Osteocyte (in vitro differentiated cells): ENCODE data around the gene OR2J2. TPM values are rescaled to one million over a fixed set of nuclear protein-coding genes. Genes with fewer than 3 reads are reported as not detected.
"Not testable (repeated sequence)": the region's sequence is repeated elsewhere in the genome, so short reads cannot be mapped to it uniquely, and the experiment has no call there.

Experiments used
- DNase-seq: peaks from one replicate; pipeline ENCODE4 v3.0.0; 2021; ENCODE audit warnings: mixed read lengths; ENCODE audit not compliant: unreplicated experiment; ENCODE audit errors: extremely low spot score
- H3K27ac Mint-ChIP-seq: one replicate; pipeline ENCODE4 v1.8.0; 2021; ENCODE audit warnings: mild to moderate bottlenecking, mixed read lengths; ENCODE audit not compliant: unreplicated experiment
- H3K27me3 Mint-ChIP-seq: one replicate; pipeline ENCODE4 v1.8.0; 2021; ENCODE audit warnings: mixed read lengths; ENCODE audit not compliant: unreplicated experiment
- H3K36me3 Mint-ChIP-seq: one replicate; pipeline ENCODE4 v1.8.0; 2021; ENCODE audit warnings: mixed read lengths; ENCODE audit not compliant: unreplicated experiment
- H3K4me1 Mint-ChIP-seq: one replicate; pipeline ENCODE4 v1.8.0; 2021; ENCODE audit warnings: mixed read lengths; ENCODE audit not compliant: unreplicated experiment
- H3K4me3 Mint-ChIP-seq: one replicate; pipeline ENCODE4 v1.8.0; 2021; ENCODE audit warnings: mild to moderate bottlenecking, moderate library complexity, mixed read lengths; ENCODE audit not compliant: unreplicated experiment
- H3K9me3 Mint-ChIP-seq: one replicate; pipeline ENCODE4 v1.8.0; 2021; ENCODE audit warnings: mixed read lengths; ENCODE audit not compliant: unreplicated experiment
- CTCF ChIP-seq: fragments of 200-600 bp; sonication (generic); IDR thresholded peaks from 2 replicates; pipeline ENCODE4 v1.5.0; 2021; ENCODE audit warnings: antibody characterized with exemption, mild to moderate bottlenecking, moderate library complexity
- total RNA-seq: library from RNA; stranded (reverse); gene quantifications from 2 replicates; pipeline ENCODE4 v1.2.1, GENCODE V29; 2021

The OR2J2 gene
- total RNA-seq, 1 donor from 2014 or later, result not detected

DNA sequence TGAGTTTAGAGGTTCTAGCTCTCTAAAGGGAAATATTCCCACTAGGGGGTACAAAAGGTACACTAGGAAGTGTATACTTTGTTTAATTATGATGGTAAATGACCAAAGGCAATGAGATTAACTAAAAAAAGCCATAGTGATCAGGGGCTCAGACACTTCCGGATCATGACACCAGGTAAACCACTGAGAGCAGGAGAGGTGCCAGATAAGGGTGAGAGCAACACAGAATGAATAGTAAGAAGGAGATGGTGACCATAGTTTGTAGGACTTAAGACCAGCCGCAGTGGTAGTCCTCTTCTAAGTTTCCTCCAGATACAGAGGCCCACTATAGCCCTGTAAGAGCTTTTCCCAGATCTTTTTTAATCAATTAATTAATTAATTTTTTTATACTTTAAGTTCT, 40.8 kb downstream of the OR2J2 start:
- DNase-seq, result no peak
- no peak for TF ChIP-seq CTCF
- no peaks in the 10 kb centered on the region for H3K9me3 Mint-ChIP-seq
- no peaks in the 10 kb centered on the region for H3K27me3 Mint-ChIP-seq
- H3K4me1 Mint-ChIP-seq, result no peaks in the 10 kb centered on the region
- no peak overlapping the region for H3K4me3 Mint-ChIP-seq
- no peaks in the 10 kb centered on the region for H3K36me3 Mint-ChIP-seq
- H3K27ac Mint-ChIP-seq, result no peak overlapping the region

- Mint-ChIP-seq H3K27ac (no peak overlapping the region), H3K9me3 (no peaks in the 10 kb centered on the region), H3K4me3 (no peak overlapping the region), H3K4me1 (no peaks in the 10 kb centered on the region), H3K27me3 (no peaks in the 10 kb centered on the region), H3K36me3 (no peaks in the 10 kb centered on the region)
- DNase-seq, result no peak
- TF ChIP-seq CTCF, result no peak
Measured at GRCh38 chr6:29216528-29216927, 45.8 kb downstream of the OR2J2 start.

- H3K36me3 Mint-ChIP-seq, H3K27ac Mint-ChIP-seq, DNase-seq, H3K27me3 Mint-ChIP-seq, H3K4me1 Mint-ChIP-seq, H3K9me3 Mint-ChIP-seq, H3K4me3 Mint-ChIP-seq: not testable (repeated sequence)
Measured at GRCh38 chr6:29217242-29217641, 46.5 kb downstream of the OR2J2 start.

DNA sequence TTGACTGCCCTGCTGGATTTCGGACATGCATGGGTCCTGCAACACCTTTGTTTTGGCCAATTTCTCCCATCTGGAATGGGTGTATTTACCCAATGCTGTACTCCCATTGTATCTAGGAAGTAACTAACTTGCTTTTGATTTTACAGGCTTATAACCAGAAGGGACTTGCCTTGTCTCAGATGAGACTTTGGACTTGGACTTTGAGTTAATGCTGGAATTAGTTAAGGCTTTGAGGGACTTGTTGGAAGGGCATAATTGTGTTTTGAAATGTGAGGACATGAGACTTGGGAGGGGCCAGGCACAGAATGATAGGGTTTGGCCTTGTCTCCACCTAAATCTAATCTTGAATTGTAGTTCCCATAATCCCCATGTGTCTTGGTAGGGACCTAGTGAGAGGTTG, 47.3 kb downstream of the OR2J2 start:
- not testable (repeated sequence) for H3K27ac Mint-ChIP-seq, H3K4me1 Mint-ChIP-seq

More for the DNA sequence above, 47.3 kb downstream of the OR2J2 start:
- not testable (repeated sequence) for DNase-seq, H3K27me3 Mint-ChIP-seq, H3K9me3 Mint-ChIP-seq, H3K36me3 Mint-ChIP-seq, H3K4me3 Mint-ChIP-seq

Other genes with a start within 250 kb of the OR2J2 start
- 55.7 and 58.3 TPM in 2 replicates for gene TRIM27, start 246.9 kb upstream of the OR2J2 start, total RNA-seq
- 1.5 and 1.7 TPM in 2 replicates for gene ZNF311, start 165.6 kb upstream of the OR2J2 start, total RNA-seq
- not detected in 2 replicates for gene OR2W1, start 125.7 kb upstream of the OR2J2 start, total RNA-seq
- gene OR2B3, start 83.6 kb upstream of the OR2J2 start, total RNA-seq, result not detected in 2 replicates
- not detected in 2 replicates for gene OR2J1, start 71.4 kb upstream of the OR2J2 start, total RNA-seq
- gene OR2J3, start 62.8 kb upstream of the OR2J2 start, total RNA-seq, result not detected in 2 replicates
- gene OR14J1, start 130.8 kb downstream of the OR2J2 start, total RNA-seq, result not detected in 2 replicates
- not detected in 2 replicates for gene OR5V1, start 198.0 kb downstream of the OR2J2 start, total RNA-seq
- not detected in 2 replicates for gene OR12D3, start 204.4 kb downstream of the OR2J2 start, total RNA-seq
- gene OR12D2, start 224.7 kb downstream of the OR2J2 start, total RNA-seq, result not detected in 2 replicates
- not detected in 2 replicates for gene OR12D1, start 244.0 kb downstream of the OR2J2 start, total RNA-seq